ENCODE data around the gene TRIM9.

GRCh38 chr14:51081209-51081608 lies 13.7 kb downstream of the TRIM9 start:
- no peak for TF ChIP-seq CTCF (conservative IDR thresholded peaks at IDR 0.05 in 1 of 2, IDR thresholded peaks at IDR 0.05 in 1 of 2; ENCODE audit: low read depth in 1 of 2, low read length in 2 of 2)
- TF ChIP-seq EZH2 (IDR thresholded peaks at IDR 0.05; ENCODE audit: low read length, missing control alignments): no peak
